OCI-LY7 (cell line): ENCODE measurements around the gene NYNRIN. TPM values are rescaled to one million over a fixed set of nuclear protein-coding genes. Genes with fewer than 3 reads are reported as not detected.

ENCODE experiments used
- BruUV-seq: library from RNA; stranded (reverse); fragments of 400-500 nt; replicated peaks from 2 replicates; lab custom pipeline; 2021; lab: Mats Ljungman, UMichigan
- CTCF ChIA-PET: fragments of 300-600 bp; sonication (Branson Sonifier 250); formaldehyde crosslinking; loops from one replicate; lab custom pipeline; 2022; ENCODE audit warnings: antibody characterized with exemption; ENCODE audit not compliant: unreplicated experiment; lab: Charles Lee
- POLR2A ChIA-PET: fragments of 300-600 bp; sonication (Branson Sonifier 250); formaldehyde crosslinking; loops from one replicate; lab custom pipeline; 2022; ENCODE audit warnings: antibody characterized with exemption; lab: Charles Lee
- DNase-seq: peaks from one replicate; pipeline ENCODE4 v3.0.0-alpha.2; 2015; ENCODE audit warnings: low spot score
- H2AFZ ChIP-seq: fragments of 200-600 bp; sonication (generic), shearing (Covaris generic); 2 replicates; pipeline ENCODE4 v1.6.1; 2014; ENCODE audit warnings: mild to moderate bottlenecking, antibody characterized with exemption, low read length, moderate library complexity
- H3K27ac ChIP-seq: fragments of 200-600 bp; sonication (generic); 2 replicates; pipeline ENCODE4 v1.5.1; 2014; ENCODE audit warnings: mixed run types, low read depth, mild to moderate bottlenecking, moderate library complexity, low read length, inconsistent platforms; ENCODE audit not compliant: poor library complexity, severe bottlenecking
- H3K36me3 ChIP-seq: fragments of 200-600 bp; sonication (generic); 2 replicates; pipeline ENCODE4 v1.6.1; 2014; ENCODE audit warnings: mild to moderate bottlenecking, antibody characterized with exemption, low read length, moderate library complexity, mixed read lengths; ENCODE audit not compliant: insufficient read depth
- H3K4me1 ChIP-seq: fragments of 200-600 bp; sonication (generic); 2 replicates; pipeline ENCODE4 v1.5.1; 2014; ENCODE audit warnings: mild to moderate bottlenecking, low read length; ENCODE audit not compliant: insufficient read depth, poor library complexity, severe bottlenecking
- H3K4me2 ChIP-seq: fragments of 200-600 bp; sonication (generic); 2 replicates; pipeline ENCODE4 v1.6.1; 2014; ENCODE audit warnings: mild to moderate bottlenecking, low read length
- H3K4me3 ChIP-seq: fragments of 200-600 bp; sonication (generic); 2 replicates; pipeline ENCODE4 v1.5.1; 2014; ENCODE audit warnings: mild to moderate bottlenecking, low read depth, low read length; ENCODE audit not compliant: poor library complexity, severe bottlenecking
- H3K79me2 ChIP-seq: fragments of 200-600 bp; sonication (generic); 2 replicates; pipeline ENCODE4 v1.6.1; 2016; ENCODE audit warnings: low read depth, mild to moderate bottlenecking, low read length, moderate library complexity, mixed read lengths; ENCODE audit not compliant: insufficient read depth
- H3K9me2 ChIP-seq: fragments of 200-600 bp; sonication (generic); 2 replicates; pipeline ENCODE4 v1.6.1; 2016; ENCODE audit warnings: mild to moderate bottlenecking, low read length, mixed read lengths; ENCODE audit not compliant: insufficient read depth
- H3K9me3 ChIP-seq: fragments of 200-600 bp; sonication (generic); 2 replicates; pipeline ENCODE4 v1.6.1; 2014; ENCODE audit warnings: mild to moderate bottlenecking, mixed run types, low read length, mixed read lengths
- H4K20me1 ChIP-seq: fragments of 200-600 bp; sonication (generic); 2 replicates; pipeline ENCODE4 v1.6.1; 2014; ENCODE audit warnings: mild to moderate bottlenecking, antibody characterized with exemption, low read length, moderate library complexity, mixed read lengths; ENCODE audit not compliant: insufficient read depth
- CTCF ChIP-seq: fragments of 200-600 bp; sonication (generic); conservative IDR thresholded peaks from 2 replicates; pipeline ENCODE4 v1.5.1; 2014; ENCODE audit warnings: mild to moderate bottlenecking, antibody characterized with exemption, low read length, moderate library complexity, mixed read lengths
- EZH2phosphoT487 ChIP-seq: fragments of 200-600 bp; sonication (generic); IDR thresholded peaks from 2 replicates; pipeline ENCODE4 v1.6.1; 2018; ENCODE audit warnings: low read depth, borderline replicate concordance, mild to moderate bottlenecking, mixed run types, antibody characterized with exemption, low read length, moderate library complexity, mixed read lengths
- intact Hi-C: fragments of 100-400 bp; cut with micrococcal nuclease; formaldehyde crosslinking; loops from one replicate; pipeline ENCODE4 v1.10.0; 2022; ENCODE audit not compliant: unreplicated experiment
- total RNA-seq, 2 experiments: library from RNA; depleted of rRNA in 1 of 2; stranded (reverse); fragments of >200 nt in 1 of 2; shearing (Covaris generic) in 1 of 2; gene quantifications; 2 replicates each; pipeline ENCODE4 v1.2.3, GENCODE V29; 2014 to 2022

The NYNRIN gene
- total RNA-seq, 2 experiments from 2014 or later = 0.13 TPM; not detected in 1

- no peak for DNase-seq
- intact Hi-C loops = no loop called here
- H3K4me2 ChIP-seq = no peak overlapping the region
- no peaks in the 10 kb centered on the region for H4K20me1 ChIP-seq
- peaks cover 5% of the 10 kb centered on the region; the same call in 1 of the 2 replicates for H3K79me2 ChIP-seq
- H3K4me3 ChIP-seq = no peak overlapping the region
- CTCF ChIA-PET = no interaction called here
- no peak for TF ChIP-seq CTCF
- no peak for TF ChIP-seq EZH2phosphoT487
- no peak overlapping the region for H2AFZ ChIP-seq
- peaks cover 19% of the 10 kb centered on the region for H3K4me1 ChIP-seq
- BruUV-seq = no TSS peak
- no peaks in the 10 kb centered on the region for H3K9me2 ChIP-seq
- H3K27ac ChIP-seq = no peak overlapping the region
- POLR2A ChIA-PET = interaction anchor here (1.5 to 2.6 kb wide), 2 partner anchors 13 to 55 kb away, joined by 4 to 12 read pairs; no protein-coding TSS in a partner anchor
- H3K9me3 ChIP-seq = no peaks in the 10 kb centered on the region
- H3K36me3 ChIP-seq = no peaks in the 10 kb centered on the region
Measured at GRCh38 chr14:24426150-24426911, 27.5 kb downstream of the NYNRIN start.

GRCh38 chr14:24426912-24427536 is 28.2 kb downstream of the NYNRIN start:
- Histone ChIP-seq H3K4me3 (no peak overlapping the region), H3K9me2 (no peaks in the 10 kb centered on the region), H3K27ac (no peak overlapping the region), H3K36me3 (no peaks in the 10 kb centered on the region), H2AFZ (no peak overlapping the region), H4K20me1 (no peaks in the 10 kb centered on the region), H3K9me3 (no peaks in the 10 kb centered on the region), H3K4me2 (no peak overlapping the region), H3K4me1 (peaks cover 26% of the 10 kb centered on the region), H3K79me2 (peaks cover 5% of the 10 kb centered on the region; the same call in 1 of the 2 replicates)
- intact Hi-C loops = no loop called here
- no TSS peak for BruUV-seq
- DNase-seq = peak; percentile 27
- ChIA-PET CTCF (no interaction called here), POLR2A (no interaction called here)
- TF ChIP-seq EZH2phosphoT487 (no peak), CTCF (no peak)
